Measurements from ENCODE around the gene REEP6.
"Not testable (repeated sequence)": the region's sequence is repeated elsewhere in the genome, so short reads cannot be mapped to it uniquely, and the experiment has no call there.

Gene REEP6

GRCh38 chr19:1472231-1473084 is 18.5 kb upstream of the REEP6 start:
- DNase-seq (ENCODE audit: low read depth) = no peak

- no peak for DNase-seq (ENCODE audit: low read depth)
These were observed 17.7 kb upstream of the REEP6 start for GRCh38 chr19:1473085-1473851.

- DNase-seq (ENCODE audit: low read depth) = no peak
These were observed 16.8 kb upstream of the REEP6 start for GRCh38 chr19:1474011-1474764.

- DNase-seq (ENCODE audit: low read depth) = no peak
These were observed 16.1 kb upstream of the REEP6 start for GRCh38 chr19:1474765-1475351.

GRCh38 chr19:1475751-1476437 is 15.1 kb upstream of the REEP6 start:
- no peak for DNase-seq (ENCODE audit: low read depth)

- DNase-seq (ENCODE audit: low read depth) = not testable (repeated sequence)
These were observed 13.9 kb upstream of the REEP6 start for GRCh38 chr19:1477056-1477455.

- peak; percentile 82 for DNase-seq (ENCODE audit: low read depth)
These were observed 11.9 kb upstream of the REEP6 start, which contains the start of gene C19orf25 for GRCh38 chr19:1478934-1479707. Gene C19orf25, minus strand, starts transcription at chr19:1479215. Its CDS starts 312 bp downstream, at chr19:1478903.

- DNase-seq (ENCODE audit: low read depth) = no peak
These were observed 9.6 kb upstream of the REEP6 start for GRCh38 chr19:1481224-1481892.

GRCh38 chr19:1481893-1482360 is 9.1 kb upstream of the REEP6 start:
- no peak for DNase-seq (ENCODE audit: low read depth)

- DNase-seq (ENCODE audit: low read depth) = no peak
These were observed 8.4 kb upstream of the REEP6 start for GRCh38 chr19:1482361-1483130.

- no peak for DNase-seq (ENCODE audit: low read depth)
These were observed 7.6 kb upstream of the REEP6 start for GRCh38 chr19:1483131-1483978.

GRCh38 chr19:1483979-1484428 is 7.0 kb upstream of the REEP6 start:
- no peak for DNase-seq (ENCODE audit: low read depth)

- DNase-seq (ENCODE audit: low read depth) = no peak
These were observed 4.0 kb upstream of the REEP6 start for GRCh38 chr19:1486720-1487575.

- DNase-seq (ENCODE audit: low read depth) = no peak
These were observed 3.3 kb upstream of the REEP6 start for GRCh38 chr19:1487576-1488281.

GRCh38 chr19:1488282-1488601 is 2.7 kb upstream of the REEP6 start:
- no peak for DNase-seq (ENCODE audit: low read depth)

- no peak for DNase-seq (ENCODE audit: low read depth)
These were observed 1.3 kb upstream of the REEP6 start for GRCh38 chr19:1489463-1490310.

Data from stimulated activated CD8-positive, alpha-beta memory T cell treated with anti-CD3 and anti-CD28 coated beads, Interleukin-15, amount 100 ng/mL, for 24 hours (primary cell).